ENCODE results near the gene C4orf50.

The C4orf50 gene

GRCh38 chr4:5933996-5934831, 84.0 kb downstream of the C4orf50 start:
- no peak for DNase-seq

GRCh38 chr4:5933116-5933515, 85.1 kb downstream of the C4orf50 start:
- no peak for DNase-seq

- no peak for DNase-seq
Measured at GRCh38 chr4:5932035-5932568, 86.1 kb downstream of the C4orf50 start.

DNA sequence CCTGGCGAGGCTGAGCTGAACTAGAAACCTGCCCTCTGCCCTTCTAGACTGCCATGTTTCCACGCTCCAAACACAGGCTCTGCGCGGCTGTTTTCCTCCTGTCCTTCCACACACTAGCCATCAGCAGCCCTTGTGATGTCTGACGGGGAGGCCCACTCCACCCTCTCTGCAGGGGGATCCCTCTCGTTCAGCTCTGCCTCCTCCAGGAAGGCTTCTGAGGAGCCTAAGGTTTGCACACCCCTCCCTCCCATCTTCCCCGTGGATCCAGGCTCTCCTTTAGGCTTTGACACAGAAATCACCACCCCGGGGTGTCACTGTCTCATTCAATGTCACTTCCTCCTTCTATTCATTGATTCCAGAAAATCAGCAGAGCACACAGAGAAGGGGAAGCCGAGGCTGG, 86.7 kb downstream of the C4orf50 start:
- DNase-seq, result no peak

- DNase-seq, result no peak
Measured at GRCh38 chr4:5930876-5931275, 87.4 kb downstream of the C4orf50 start.

- no peak for DNase-seq
Measured at GRCh38 chr4:5930456-5930855, 87.8 kb downstream of the C4orf50 start.

GRCh38 chr4:5928844-5929420, 89.3 kb downstream of the C4orf50 start:
- no peak for DNase-seq

GRCh38 chr4:5928274-5928673, 90.0 kb downstream of the C4orf50 start:
- no peak for DNase-seq

- DNase-seq, result no peak
Measured at GRCh38 chr4:5927747-5928146, 90.5 kb downstream of the C4orf50 start.

DNA sequence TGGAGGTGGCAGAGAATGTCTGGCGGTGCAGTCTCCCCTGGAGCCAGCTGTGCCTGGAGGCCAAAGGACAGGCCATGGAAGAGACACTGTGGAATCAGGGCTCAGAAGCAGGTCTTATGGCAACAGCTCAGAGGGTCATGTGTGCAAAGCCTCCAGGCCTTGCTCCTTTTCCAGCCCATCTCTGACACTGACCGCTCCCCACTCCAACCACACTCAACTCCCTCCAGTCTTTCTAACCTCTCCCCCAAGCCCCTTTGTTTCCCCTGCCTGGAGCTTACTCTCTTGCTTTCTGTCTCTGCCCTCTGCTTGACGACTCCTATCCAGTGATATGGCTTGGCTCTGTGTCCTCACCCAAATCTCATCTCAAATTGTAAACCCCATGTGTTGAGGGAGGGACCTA, 91.1 kb downstream of the C4orf50 start:
- DNase-seq, result no peak

DNA sequence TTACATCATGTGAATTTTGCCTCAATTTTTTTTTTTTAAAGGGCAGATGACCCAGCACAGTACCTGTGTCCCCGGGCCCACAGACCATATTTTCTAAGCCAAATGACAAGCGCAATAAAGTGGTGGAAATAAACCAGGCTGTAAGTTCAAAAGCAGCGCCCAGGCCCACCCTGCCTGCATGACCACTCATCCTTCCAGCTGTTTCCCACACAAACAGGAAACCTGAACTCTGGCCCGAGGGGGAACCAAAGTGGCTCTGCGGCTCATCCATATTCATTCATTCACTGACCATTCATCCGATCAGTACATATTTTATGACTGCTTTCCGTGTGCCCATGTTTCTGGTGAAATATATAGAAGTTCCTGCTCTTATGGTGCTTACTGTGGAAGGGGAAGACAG, 91.6 kb downstream of the C4orf50 start:
- DNase-seq, result no peak

- no peak for DNase-seq
Measured at GRCh38 chr4:5925419-5926200, 92.6 kb downstream of the C4orf50 start.

DNA sequence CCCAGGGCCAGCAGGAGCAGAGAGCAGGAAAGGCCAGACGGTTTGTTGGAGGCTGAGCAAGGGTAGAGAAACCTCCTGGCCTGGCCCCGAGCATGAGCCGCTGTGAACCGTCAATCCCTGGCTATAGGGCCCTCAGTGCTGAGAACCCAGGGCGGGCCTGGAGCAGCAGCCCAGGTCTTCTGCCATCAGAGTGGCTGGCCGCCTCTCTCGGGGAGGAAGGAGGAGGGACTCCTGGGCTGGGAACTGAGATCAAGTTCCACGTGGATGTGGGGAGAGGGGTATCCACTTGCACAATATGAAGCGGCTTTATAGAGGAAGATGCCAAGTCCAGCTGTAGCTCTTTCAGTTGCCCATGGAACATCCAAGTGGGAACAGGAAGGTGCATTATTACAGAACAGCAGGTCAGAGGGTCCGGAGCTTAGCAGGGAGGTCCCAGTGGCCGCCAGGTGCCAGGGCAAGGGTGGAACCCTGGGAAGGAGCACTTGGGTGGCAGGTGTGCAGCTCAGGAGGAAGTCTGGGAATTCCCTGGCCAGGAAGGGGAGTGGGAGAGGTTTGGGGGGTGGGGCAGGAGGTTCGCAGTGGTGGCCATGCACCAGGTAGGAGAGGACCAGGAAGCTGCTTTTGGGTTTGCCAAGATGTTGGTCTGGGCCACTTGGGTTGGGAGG, 93.6 kb downstream of the C4orf50 start:
- no peak for DNase-seq

DNA sequence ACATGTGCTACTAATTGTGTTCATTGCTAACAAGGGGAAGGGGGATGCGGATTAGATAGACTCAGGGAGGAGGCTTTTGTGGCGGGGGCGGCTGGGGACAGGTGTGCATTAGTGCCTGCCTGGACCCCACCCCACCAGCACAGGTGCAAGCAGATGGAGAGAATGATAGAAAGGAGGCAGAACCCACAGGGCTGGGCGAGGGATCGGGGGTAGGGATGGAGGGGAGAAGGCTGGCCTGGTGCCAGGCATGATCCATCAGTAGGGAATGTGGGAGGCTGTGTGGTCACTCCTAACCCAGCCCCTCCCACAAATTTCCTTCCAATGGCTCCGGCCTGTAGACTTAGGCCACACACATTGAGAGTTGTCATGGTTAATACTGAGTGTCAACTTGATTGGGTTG, 94.9 kb downstream of the C4orf50 start:
- DNase-seq, result no peak

DNA sequence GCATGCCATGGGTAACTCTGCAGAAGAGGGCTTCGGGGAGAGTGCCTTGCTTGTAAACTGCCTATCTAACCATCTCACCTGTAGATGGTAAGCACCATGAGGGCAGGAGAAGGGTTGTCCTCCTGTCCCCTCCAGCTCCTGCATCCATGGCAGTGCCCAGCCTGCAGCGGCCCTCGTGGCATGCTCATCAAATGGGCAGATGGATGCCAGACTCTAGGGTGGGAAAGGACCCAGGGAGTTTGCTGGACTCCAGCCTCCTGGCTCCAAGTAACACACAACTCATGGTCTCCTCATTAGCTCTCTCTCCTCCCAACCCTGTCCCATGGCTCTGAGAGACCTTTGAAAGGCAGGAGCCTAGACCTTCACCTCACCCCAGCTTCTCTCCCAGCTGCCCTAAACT, 95.7 kb downstream of the C4orf50 start:
- DNase-seq, result no peak

DNA sequence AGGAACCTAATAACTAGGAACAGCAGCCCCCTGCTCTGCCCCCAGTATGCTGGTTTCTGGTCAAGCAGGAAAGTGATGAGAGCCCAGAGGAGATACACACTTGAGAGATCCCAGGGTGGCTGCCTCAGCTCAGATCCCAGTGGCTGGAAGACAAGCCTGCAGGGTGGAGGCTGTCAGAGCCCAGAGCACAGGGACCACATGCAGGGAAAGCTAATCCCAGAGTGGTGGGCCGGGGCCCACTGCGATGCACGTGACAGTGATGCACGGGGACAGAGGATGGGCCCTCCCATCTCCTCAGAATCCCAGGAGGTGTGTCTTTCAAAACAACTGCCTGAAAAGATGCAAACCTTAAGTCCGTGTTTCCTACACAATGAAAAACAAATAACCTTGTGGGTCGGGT, 96.2 kb downstream of the C4orf50 start:
- no peak for DNase-seq

DNA sequence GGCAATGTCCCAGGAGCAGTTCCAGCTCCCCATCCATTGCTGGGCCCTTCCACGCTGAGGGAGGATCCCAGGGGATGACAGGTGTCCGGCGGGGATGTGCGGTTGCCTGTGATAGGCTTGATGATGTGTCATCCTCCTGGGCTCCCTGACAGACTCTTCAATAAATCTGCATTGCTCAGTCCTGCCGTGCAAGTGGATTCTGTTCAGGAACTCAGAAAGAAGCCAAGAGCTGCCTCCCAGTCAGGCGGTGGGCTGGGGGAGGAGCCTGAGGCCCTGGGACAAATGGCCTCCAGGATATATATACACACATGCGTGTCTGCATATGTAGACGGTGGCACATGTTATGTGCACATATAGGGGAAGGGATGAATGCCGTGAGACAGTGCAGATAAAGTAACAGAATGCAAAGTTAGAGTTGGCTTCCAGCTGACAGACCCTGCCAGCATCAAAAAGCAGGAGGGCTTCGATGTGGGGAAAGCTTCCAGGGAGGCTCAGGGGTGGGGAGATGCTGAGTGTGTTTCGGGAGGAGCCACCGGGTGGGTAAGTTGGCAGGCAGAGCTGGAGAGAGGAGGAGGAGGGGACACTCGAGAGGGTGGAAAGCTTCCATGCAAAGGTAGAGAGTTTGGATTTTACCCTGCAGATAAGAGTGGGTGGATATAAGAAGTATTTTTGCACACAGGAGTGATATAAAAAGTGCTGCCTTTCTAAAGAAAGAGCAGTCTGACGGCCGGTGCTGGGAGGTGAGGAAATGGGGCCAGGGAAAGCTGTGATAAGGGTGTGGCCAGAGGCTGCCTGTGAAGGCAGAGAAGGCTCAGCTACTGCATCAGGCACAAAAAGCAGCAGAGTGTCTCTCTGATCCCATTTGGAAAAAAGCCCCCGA, 96.9 kb downstream of the C4orf50 start:
- no peak for DNase-seq

GRCh38 chr4:5919571-5919970, 98.7 kb downstream of the C4orf50 start:
- no peak for DNase-seq

GRCh38 chr4:5919044-5919443, 99.2 kb downstream of the C4orf50 start:
- DNase-seq, result no peak

GRCh38 chr4:5918331-5918985, 99.8 kb downstream of the C4orf50 start:
- no peak for DNase-seq

GRCh38 chr4:5917672-5918071, 100.6 kb downstream of the C4orf50 start:
- DNase-seq, result no peak
